Measurements from ENCODE around the gene GOLGA7B.

GRCh38 chr10:97876402-97876801 lies 26.8 kb downstream of the GOLGA7B start:
- no peak for TF ChIP-seq CREM (IDR thresholded peaks at IDR 0.05; ENCODE audit: low read depth)
- TF ChIP-seq DIDO1 (tag; IDR thresholded peaks at IDR 0.05; ENCODE audit: low read depth): no peak

Data from K562 (cell line).